ENCODE measurements around the gene NAT10.
A peak's percentile ranks its signal among the peaks of the same experiment; 100 is the strongest.
"Not testable (repeated sequence)": the region's sequence is repeated elsewhere in the genome, so short reads cannot be mapped to it uniquely, and the experiment has no call there.

Gene NAT10

DNA sequence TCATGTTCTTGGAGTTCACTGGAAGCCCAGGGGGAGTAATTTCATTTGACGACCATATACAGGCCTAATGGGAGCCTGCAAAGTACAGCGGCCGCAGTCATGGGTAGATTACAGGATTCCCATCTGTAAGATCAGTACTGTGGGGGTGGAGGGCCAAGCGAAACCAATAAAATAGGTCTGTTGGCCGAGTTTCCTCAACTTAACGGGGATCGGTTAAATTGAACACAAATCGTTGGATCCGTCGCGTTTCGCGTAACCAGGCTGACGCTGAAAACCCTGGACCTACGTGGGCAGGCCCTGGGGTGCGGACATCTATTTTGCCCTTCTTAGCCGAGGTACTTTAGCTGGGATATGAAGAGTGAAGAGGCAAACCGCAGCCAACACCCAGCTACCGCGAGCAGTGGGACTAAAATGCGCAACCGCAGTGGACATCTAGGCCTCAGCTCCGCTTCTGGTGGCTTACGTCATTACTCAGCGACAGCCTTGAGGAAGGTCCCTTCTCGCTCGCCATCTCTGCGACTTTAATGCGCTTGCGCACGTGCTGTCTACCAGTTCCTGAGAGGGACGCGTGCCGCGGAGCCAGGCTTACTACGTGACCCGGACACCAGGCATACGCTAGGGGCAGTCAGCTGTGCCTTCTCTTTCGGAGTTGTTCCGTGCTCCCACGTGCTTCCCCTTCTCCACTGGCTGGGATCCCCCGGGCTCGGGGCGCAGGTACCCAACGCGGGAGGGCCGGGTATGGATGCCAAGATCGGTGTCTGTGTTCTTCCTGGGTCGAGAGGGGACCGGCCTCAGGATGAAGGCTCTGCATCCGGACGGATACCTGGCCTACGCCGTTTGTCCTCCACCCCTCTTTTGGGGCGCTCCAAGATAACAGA, at the start of gene NAT10:
Gene NAT10, plus strand, starts transcription at position 551 of the 878 bp plus-strand sequence. CDS start 2,597 bp downstream, outside the sequence.
- peak; percentile 97 for DNase-seq

DNA sequence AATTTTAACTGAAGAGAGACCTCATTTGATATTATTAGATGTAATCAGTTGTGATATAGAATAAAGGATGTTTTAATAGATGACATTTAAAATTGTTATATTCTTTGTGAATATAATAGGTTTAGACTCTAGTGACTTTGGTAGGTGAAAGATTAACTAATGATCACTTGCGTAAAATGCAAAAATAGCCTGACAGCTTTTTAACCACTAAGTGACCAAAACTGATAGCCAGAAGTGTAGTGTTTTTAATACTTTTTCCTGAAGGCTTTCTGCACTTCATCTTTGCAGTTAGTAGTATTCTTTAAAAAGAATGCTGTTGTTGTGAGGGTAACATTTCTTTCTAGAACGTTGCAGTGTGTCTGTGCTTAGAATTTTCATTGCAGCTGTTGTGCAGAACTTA, 48.8 kb upstream of the NAT10 start:
- DNase-seq = no peak

DNA sequence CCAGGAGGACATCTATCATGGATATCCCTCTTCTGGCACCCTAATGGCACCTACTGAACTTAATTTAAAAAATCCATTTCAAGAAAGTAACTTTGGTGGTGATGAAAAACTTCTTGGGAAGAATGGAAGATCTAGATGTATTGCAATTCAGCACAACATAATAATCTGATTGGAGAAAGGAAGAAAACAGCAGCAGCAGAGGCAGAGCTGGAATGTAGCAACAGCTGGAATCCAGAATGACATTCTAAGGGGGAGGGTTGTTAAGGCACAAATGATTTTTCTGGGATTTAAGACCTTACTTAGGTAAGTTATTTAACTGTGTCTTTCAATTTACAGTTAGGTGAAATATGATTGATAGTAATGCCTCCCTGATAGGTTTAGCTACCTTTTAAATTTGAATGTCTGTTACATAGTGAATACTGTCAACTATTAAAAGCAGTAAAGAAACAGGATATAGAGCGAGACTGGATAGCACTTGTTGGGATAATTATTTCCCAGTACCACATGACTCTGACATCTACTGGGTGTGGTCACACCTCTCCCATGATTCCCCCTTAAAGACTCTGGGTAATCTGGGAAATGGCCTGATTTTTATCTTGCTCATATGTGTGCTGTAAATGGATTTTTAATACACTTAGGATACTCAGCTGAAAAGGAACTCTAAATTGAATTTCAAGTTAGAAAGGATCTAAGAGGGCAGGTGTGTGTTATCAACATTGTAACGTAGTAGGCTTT, 42.2 kb upstream of the NAT10 start:
- no peak for DNase-seq

- no peak for DNase-seq
Observed at GRCh38 chr11:34064291-34064690, 41.1 kb upstream of the NAT10 start.

DNA sequence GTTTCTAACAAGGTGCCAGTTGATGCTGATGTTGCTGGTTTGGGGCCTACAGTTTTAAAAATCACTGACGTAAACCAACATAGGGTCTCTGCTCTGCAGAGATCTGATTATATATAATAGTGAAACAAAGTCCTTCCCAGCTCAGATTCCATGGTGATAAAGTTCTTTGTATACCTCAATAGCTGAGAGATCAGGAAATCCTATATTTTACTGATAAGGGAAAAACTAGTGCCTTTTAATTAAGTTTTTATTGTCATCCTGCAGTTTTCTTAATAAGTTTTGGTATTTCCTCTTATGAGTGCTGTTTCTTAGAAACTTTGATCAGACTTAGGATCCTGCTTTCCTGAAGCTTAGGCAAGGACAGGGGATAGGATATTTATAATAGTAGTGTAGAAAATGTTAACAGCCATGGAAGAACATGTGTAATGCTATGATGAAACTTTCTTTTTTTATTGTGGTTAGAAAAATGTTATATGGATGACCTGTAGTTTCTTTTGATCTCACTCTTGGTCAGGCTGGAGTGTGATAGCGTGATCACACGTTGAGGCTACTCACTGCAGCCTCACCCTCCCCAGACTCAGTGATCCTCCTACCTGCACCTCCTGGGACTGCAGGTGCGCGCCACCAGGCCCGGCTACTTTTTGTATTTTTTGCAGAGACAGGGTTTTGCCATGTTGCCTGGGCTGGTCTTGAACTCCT, 39.8 kb upstream of the NAT10 start:
- DNase-seq = peak; percentile 19

DNA sequence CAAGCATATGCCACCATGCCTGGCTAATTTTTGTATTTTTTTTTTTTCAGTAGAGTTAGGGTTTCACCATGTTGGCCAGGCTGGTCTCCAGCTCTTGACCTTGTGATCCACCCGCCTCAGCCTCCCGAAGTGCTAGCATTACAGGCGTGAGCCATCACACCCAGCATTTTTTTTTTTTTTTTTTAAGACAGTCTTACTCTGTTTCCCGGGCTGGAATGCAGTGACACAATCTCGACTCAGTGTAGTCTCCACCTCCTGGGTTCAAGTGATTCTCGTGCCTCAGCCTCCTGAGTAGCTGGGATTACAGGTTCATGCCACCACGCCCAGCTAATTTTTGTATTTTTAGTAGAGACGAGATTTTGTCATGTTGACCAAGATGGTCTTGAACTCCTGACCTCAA, 38.7 kb upstream of the NAT10 start:
- DNase-seq = not testable (repeated sequence)

DNA sequence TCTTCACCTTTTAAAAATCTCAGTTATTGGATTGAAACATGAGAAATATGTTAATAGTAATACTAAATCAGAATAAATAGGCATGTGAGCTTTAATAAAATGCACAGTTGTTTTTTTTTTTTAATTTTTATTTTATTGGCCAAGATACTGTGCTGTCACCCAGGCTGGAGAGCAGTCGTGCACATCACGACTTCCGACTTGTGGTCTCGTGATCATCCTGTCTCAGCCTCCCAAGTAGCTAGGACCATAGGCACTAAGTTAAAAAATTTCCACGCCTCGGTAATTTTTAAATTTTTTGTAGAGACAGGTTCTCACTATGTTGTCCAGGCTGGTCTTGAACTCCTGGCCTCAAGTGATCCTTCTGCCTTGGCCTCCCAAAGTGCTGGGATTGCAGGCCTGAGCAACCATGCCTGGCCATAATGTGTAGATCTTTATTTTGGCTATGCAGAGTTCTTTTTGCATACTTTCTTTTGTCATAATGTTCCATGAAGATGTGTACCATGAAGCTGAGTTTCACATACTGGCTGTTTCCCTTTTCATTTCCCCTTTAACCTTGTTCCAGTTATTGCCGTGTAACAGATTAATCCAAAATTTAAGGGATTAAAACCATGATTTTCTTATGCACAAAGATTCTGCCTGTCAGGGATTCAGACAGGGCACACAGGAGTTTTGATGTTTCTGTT, 37.9 kb upstream of the NAT10 start:
- DNase-seq = no peak

- DNase-seq = no peak
Observed at GRCh38 chr11:34068111-34068510, 37.3 kb upstream of the NAT10 start.

DNA sequence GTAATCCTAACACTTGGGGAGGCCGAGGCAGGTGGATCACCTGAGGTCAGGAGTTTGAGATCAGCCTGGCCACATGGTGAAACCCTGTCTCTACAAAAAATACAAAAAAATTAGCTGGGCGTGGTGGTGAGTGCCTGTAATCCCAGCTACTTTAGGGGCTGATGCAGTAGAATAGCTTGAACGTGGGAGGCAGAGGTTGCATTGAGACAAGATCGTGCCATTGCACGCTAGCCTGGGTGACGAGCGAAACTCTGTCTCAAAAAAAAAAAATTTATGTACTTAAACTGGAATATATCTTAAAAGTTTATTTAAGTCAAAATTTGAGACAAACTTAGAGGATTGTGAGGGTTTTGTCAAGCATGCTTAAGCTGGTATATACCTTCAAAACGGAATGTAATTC, 34.1 kb upstream of the NAT10 start:
- DNase-seq = not testable (repeated sequence)

GRCh38 chr11:34072041-34072440, 33.4 kb upstream of the NAT10 start:
- no peak for DNase-seq

DNA sequence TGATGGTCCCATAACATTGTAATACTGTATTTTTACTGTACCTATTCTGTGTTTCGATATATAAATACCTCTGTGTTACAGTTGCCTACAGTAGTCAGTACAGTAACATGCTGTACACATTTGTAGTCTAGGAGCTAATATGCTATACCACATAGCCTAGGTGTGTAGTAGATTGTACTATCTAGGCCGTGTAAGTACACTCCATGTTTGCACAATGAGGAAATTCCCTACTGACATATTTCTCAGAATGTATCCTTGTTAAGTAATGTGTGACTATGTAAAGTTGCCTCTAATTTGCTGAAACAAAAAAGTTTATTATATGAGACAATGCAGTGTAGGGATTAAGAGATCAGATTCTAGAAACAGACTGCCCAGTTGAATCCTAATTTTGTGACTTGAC, 32.6 kb upstream of the NAT10 start:
- no peak for DNase-seq

DNA sequence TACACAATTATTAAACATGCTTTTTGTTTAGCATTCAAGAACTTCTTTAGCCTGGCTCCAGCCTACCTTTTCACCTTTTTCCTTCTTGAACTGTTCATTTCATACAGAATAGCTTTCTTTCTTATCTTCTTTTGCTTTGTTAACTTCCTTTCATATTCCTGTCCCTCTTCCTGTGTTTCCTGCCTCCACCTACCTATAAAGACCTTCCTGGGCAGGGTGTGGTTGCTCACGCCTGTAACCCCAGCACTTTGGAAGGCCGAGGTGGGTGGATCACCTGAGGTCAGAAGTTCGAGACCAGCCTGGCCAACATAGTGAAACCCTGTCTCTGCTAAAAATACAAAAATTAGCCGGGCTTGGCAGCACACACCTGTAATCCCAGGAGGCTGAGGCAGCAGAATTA, 31.0 kb upstream of the NAT10 start:
- no peak for DNase-seq

- DNase-seq = no peak
Observed at GRCh38 chr11:34075178-34075820, 30.1 kb upstream of the NAT10 start.

- no peak for DNase-seq
Observed at GRCh38 chr11:34080609-34081008, 24.8 kb upstream of the NAT10 start.

- no peak for DNase-seq
Observed at GRCh38 chr11:34084637-34085036, 20.8 kb upstream of the NAT10 start.

DNA sequence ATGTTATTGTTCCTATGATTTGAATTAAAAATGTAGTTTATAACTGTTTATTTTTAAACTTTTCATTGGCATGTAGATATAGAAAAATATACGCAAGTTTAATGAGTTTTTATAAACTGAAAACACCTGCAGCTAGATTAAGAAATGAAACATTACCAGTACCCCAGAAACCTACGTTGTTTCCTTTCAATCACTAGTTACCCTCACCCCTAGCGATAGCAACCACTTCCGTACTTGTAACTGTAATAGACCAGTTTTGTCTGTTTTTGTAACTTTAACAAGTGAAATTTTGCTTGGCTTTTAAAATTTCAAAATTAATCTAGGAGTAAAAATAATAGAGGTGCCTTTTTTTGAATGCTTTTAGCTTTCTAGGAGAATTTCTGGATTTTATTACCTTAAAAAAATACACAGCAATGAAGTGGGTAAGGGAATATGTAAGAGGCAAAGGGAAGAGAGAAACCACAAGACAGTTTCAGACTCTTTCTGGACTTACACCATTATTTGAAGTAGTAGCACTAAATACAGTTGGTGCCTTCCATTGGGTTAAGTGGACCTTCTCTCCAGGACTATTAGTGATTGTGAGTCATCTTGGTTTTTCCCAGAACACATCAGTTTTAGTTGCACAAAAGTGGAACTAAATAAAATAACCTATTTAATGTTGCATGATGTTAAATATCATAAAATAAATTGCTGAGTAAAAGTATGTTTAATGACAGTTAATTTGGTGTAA, 18.7 kb upstream of the NAT10 start:
- no peak for DNase-seq

DNA sequence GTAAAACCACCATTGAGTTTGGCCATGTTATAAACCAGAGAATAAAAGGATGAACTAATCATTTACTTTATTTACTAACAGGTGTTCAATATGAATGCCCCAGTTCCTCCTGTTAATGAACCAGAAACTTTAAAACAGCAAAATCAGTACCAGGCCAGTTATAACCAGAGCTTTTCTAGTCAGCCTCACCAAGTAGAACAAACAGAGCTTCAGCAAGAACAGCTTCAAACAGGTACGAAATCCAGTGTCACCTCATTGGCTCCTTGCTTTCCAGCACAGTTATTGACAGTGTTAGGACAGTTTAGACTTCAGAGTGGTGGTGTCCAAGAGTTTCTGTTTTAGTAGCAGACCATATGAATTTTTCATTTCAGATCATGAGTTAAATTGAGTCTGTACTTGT, 13.6 kb upstream of the NAT10 start:
- no peak for DNase-seq

DNA sequence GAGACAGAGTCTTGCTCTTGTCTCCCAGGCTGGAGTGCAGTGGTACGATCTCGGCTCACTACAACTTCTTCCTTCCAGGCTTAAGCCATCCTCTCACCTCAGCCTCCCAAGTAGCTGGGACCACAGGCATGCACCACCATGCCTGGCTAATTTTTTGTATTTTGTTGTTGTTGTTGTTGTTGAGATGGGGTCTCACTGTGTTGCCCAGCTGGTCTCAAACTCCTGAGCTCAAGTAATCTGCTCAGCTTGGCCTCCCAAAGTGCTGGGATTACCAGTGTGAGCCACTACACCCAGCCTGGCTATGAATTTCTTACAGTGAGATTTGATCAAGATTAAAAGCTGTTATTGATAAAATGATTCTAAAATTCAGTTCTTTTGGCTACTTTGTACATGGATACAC, 10.5 kb upstream of the NAT10 start:
- DNase-seq = not testable (repeated sequence)

- DNase-seq = no peak
Observed at GRCh38 chr11:34098813-34099212, 6.6 kb upstream of the NAT10 start.

- DNase-seq = no peak
Observed at GRCh38 chr11:34104680-34105078, 750 bp upstream of the NAT10 start.

DNA sequence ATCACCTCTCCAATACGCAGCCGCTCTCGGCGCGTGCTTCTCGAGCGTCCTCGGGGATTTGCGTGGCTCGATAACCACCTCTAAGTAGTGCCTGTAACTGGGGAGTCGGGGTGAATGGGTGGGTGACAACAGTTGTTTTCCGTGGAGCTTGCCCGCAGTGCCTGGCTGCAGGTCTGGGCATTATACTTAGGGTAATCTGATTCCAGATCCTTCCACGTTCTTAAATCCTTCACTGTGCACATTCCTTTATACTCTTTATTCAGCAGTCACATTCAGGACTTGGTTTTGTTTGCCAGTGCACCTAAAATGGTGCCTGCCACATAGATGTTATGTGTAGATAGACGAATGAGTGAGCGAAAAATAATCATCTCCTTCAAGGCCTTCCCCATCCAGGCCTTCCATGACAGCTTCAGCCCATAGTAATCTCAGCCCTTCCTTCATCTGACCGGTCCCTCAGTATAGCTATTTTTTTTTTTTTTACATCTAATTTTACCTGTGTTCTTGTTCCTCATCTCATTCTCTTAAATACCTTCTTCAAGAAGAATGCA, 602 bp downstream of the NAT10 start:
- DNase-seq = no peak

Data from activated naive CD4-positive, alpha-beta T cell treated with Interleukin-2 at 50 U/mL for 16 hours (primary cell).